GM21737 (cell line): Measurements from ENCODE around the gene SPAG7.
"Not testable (repeated sequence)": the region's sequence is repeated elsewhere in the genome, so short reads cannot be mapped to it uniquely, and the experiment has no call there.

ENCODE experiments used
- ATAC-seq: cut with Tn5 transposase; IDR thresholded peaks from one replicate; pipeline ENCODE4 v1.9.1; 2021; ENCODE audit warnings: mild to moderate bottlenecking, moderate library complexity; ENCODE audit not compliant: unreplicated experiment

SPAG7 gene

DNA sequence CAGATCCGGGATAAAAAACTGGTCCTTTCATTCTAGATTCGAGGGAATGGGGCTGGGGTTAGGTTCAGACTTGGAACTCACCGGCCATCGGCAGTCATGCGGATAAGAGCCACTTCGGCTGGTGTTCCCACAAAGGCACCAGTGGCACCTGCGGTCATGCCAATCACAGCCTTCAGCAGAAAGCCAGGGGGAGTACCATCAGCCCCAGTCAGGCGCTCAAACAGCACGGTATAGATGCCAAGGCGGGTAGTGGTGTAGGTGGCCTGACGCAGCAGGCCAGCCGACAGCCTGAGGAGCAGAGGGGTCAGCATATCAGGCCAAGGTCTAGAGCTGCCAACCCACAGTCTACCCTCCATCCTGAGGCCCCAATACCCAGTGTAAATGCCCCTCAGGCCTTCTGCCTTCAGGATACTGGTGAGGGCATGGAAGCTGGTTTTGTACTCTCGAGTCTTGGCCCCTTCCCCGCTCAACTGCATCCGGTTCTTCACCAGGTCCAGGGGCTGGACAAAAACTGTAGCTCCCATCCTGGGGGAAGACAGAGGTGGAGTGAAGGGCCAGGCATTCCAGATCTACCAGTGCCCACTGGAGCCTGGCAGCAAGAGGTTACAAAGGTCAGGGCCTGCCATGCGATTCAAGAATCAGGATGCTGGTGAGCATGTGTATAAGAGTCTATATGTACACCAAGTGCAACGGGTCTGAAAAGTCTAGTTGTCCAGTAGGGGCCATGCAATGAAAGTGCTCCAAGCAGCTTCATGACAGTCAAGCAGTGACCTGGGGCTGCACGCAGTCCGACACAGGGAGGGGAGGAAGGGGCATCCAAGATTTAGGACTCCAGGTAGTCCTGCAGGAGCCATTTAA, 28.7 kb downstream of the SPAG7 start:
- ATAC-seq = no peak

- ATAC-seq = no peak
Observed at GRCh38 chr17:4938069-4938491, 29.5 kb downstream of the SPAG7 start.

GRCh38 chr17:4937553-4937952, 30.1 kb downstream of the SPAG7 start:
- no peak for ATAC-seq

DNA sequence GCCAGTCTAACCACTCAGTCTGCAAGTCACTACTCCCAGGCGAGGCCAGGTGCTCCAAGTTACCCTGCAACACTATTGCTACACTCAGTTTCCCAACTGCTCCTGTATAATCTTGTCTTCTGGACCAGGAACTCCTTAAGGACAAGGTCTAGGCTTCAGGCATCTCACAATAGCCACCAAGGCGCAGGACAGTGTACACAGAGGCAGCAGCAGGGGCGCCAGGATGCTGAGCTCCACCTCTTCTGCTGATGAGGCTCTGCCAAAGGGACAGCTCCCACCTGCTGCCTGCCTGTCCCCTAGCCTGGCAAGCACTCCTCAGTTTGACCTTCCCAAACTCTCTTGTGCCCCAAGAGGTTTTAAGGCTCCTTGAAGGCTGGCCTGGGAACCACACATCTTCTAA, 31.2 kb downstream of the SPAG7 start:
- ATAC-seq = no peak

- no peak for ATAC-seq
Observed at GRCh38 chr17:4935650-4936049, 32.0 kb downstream of the SPAG7 start.

DNA sequence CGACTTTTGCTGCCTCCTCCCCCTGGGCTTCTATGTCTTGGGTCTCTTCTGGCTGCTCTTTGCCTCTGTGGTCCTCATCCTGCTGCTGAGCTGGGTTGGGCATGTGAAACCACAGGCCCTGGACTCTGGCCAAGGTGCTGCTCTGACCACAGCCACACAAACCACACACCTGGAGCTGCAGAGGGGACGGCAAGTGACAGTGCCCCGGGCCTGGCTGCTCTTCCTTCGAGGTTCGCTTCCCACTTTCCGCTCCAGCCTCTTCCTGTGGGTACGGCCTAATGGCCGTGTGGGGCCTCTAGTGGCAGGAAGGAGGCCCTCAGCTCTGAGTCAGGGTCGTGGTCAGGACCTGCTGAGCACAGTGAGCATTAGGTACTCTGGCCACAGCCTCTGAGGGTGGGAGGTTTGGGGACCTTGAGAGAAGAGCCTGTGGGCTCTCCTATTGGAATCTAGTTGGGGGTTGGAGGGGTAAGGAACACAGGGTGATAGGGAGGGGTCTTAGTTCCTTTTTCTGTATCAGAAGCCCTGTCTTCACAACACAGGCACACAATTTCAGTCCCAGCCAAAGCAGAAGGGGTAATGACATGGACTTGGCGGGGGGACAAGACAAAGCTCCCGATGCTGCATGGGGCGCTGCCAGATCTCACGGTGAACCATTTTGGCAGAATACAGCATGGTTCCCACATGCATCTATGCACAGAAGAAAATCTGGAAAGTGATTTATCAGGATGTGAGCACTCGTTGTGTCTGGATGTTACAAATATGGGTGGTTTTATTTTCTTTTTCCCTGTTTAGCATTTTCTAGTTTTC, 33.2 kb downstream of the SPAG7 start:
- no peak for ATAC-seq

DNA sequence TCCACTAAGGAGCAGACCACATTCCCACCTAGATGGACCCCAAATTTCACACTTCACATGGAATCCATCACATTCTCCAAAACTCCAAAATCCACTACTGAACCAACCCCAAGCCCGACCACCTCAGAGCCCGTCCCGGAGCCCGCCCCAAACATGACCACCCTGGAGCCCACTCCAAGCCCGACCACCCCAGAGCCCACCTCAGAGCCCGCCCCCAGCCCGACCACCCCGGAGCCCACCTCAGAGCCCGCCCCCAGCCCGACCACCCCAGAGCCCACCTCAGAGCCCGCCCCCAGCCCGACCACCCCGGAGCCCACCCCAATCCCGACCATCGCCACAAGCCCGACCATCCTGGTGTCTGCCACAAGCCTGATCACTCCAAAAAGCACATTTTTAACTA, 34.0 kb downstream of the SPAG7 start:
- ATAC-seq = no peak

DNA sequence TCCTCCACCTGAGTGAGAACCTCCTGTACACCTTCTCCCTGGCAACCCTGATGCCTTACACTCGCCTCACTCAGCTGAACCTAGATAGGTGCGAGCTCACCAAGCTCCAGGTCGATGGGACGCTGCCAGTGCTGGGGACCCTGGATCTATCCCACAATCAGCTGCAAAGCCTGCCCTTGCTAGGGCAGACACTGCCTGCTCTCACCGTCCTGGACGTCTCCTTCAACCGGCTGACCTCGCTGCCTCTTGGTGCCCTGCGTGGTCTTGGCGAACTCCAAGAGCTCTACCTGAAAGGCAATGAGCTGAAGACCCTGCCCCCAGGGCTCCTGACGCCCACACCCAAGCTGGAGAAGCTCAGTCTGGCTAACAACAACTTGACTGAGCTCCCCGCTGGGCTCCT, 34.9 kb downstream of the SPAG7 start:
- no peak for ATAC-seq

DNA sequence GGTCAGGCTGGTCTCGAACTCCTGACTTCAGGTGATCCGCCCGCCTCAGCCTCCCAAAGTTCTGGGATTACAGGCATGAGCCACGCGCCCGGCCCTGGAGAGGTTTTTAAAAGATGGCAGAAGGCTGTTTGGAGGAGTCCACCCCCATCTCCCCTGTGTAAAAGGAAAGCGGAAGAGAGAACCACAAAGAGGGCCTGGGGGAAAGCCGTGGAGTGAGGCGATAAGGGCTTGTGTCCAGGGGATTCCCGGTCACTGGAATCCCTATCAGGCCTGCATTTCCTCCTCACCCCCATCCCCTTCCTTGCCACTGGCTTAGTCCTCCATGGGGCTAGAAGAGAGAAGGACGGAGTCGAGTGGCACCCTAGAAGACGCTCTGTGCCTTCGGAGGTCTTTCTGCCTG, 35.7 kb downstream of the SPAG7 start, which contains the start of gene GP1BA:
GP1BA (plus strand) TSS at position 315 of the 400 bp plus-strand sequence. CDS start 328 bp downstream, outside the sequence.
- ATAC-seq = no peak

- ATAC-seq = no peak
Observed at GRCh38 chr17:4928881-4929280, 38.7 kb downstream of the SPAG7 start.

DNA sequence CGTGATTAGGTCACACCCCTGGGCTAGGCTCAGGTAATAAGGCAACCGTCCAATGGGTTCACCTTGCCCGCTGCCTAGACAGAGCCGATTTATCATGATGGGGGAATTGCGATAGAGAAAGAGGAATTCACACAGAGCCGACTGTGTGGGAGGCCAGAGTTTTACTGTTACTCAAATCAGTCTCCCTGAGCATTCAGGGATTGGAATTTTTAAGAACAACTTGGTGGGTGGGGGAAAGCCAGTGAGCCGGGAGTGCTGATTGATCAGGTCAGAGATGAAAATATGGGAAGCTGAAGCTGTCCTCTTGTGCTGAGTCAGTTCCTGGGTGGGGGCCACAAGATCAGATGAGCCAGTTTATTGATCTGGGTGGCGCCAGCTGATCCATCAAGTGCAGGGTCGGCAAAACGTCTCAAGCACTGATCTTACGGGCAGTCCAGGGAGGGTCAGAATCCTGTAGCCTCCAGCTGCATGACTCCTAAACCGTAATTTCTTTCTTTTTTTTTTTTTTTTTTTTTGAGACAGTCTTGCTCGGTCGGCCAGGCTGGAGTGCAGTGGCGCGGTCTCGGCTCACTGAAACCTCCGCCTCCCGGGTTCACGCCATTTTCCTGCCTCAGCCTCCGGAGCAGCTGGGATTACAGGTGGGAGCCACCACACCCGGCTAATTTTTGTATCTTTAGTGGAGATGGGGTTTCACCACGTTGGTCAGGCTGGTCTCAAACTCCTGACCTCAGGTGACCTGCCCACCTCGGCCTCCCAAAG, 40.9 kb downstream of the SPAG7 start:
- ATAC-seq = not testable (repeated sequence)

DNA sequence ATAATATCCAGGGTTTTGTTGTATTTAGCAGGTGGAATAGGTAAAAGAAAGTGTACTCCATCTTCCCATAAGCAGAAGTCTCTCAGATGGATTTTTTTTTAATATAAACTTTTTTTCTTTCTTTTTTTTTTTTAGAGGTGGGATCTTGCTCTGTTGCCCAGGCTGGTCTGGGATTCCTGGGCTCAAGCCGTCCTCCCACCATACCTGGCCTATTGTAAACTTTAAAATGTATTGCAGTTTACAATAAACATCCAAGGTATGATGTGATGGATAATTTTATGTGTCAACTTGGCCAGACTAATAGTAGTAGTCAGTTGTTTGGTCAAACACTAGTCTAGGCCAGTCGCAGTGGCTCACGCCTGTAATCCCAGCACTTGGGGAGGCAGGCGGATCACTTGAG, 46.3 kb downstream of the SPAG7 start:
- no peak for ATAC-seq

DNA sequence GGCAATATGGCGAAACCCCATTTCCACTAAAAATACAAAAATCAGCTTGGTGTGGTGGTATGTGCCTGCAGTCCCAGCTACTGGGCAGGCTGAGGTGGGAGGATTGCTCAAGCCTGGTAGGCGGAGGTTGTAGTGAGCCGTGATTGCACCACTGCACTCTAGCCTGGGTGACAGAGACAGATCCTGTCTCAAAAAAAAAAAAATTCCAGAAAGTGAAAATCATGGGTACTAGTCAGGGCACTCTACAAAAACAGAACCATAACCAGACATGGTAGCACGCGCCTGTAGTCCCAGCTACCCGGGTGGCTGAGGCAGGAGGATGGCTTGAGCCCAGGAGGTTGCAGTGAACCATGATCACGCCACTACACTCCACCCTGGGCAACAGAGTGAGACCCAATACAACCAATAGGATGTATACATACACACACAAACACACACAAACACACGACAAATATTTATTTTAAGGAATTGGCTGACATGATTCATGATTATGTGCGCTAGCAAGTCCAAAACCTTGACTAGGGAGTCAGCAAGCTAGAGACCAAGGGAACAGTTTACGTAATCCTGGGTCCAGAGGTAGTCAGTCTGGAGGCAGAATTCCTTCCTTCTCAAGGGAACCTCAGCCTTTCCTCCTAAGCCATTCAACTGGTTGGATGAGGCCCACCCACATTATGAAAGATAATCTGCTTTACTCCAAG, 47.1 kb downstream of the SPAG7 start:
- ATAC-seq = no peak

DNA sequence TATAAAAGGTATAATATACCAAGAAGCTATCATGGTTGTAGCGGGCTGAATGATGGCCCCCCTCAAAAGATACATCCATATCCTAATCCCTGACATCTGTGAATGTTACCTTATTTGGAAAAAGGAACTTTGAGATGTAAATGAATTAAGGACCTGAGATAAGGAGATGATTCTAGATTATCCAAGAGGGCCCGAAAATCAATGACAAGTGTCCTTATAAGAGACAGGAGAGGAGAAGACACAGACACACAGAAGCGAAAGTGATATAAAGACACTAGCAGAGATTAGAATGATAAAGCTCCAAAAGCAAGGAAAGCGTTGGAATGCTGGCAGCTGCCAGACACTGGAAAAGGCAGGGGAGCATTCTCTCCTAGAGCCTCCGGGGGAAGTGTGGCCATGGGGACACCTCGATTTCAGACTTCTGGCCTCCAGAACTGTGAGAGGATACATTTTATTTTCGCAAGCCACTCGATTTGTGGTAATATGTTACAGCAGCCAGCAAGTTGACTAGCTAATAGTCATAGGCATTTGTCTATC, 48.0 kb downstream of the SPAG7 start:
- no peak for ATAC-seq

DNA sequence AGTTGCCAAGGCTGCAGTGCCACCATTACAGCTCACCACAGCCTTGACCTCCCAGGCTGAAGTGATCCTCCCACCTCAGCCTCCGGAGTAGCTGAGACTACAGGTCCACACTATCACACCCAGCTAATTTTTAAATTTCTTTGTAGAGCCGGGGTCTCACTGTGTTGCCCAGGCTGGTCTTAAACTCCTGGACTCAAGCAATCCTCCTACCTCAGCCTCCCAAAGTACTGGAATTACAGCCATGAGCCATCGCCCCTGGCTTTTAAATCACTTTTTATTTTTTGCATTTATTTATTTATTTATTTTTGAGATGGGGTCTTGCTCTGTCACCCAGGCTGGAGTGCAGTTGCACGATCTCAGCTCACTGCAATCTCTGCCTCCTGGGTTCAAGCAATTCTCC, 53.1 kb downstream of the SPAG7 start:
- not testable (repeated sequence) for ATAC-seq

GRCh38 chr17:4913994-4914393, 53.6 kb downstream of the SPAG7 start:
- no peak for ATAC-seq
